Effector memory CD4-positive, alpha-beta T cell (primary cell): Measurements from ENCODE around the gene CD200.

Experiments used
- DNase-seq, 3 donors: peaks; one replicate each; pipeline ENCODE4 v3.0.0-alpha.2; 2020
- H3K27ac ChIP-seq: 2 replicates; pipeline ENCODE4 v1.7.0; 2013; ENCODE audit warnings: mild to moderate bottlenecking, low read length, moderate library complexity; ENCODE audit not compliant: insufficient read depth, poor library complexity, severe bottlenecking
- H3K27me3 ChIP-seq: replicated peaks from 2 replicates; pipeline ENCODE4 v1.7.0; 2013; ENCODE audit warnings: mild to moderate bottlenecking, low read length; ENCODE audit not compliant: insufficient read depth, control insufficient read depth, poor library complexity, severe bottlenecking
- H3K36me3 ChIP-seq: 2 replicates; pipeline ENCODE4 v1.7.0; 2013; ENCODE audit warnings: mild to moderate bottlenecking, low read length, moderate library complexity; ENCODE audit not compliant: control insufficient read depth, insufficient read depth
- H3K4me1 ChIP-seq: 2 replicates; pipeline ENCODE4 v1.7.0; 2013; ENCODE audit warnings: low read length, mild to moderate bottlenecking; ENCODE audit not compliant: control insufficient read depth, insufficient read depth, poor library complexity, severe bottlenecking
- H3K4me3 ChIP-seq: 2 replicates; pipeline ENCODE4 v1.7.0; 2013; ENCODE audit warnings: low read length, low read depth, mild to moderate bottlenecking; ENCODE audit not compliant: insufficient read depth, poor library complexity, severe bottlenecking
- H3K9me3 ChIP-seq: 2 replicates; pipeline ENCODE4 v1.7.0; 2013; ENCODE audit warnings: mild to moderate bottlenecking, low read length, moderate library complexity; ENCODE audit not compliant: control insufficient read depth

CD200 gene

DNA sequence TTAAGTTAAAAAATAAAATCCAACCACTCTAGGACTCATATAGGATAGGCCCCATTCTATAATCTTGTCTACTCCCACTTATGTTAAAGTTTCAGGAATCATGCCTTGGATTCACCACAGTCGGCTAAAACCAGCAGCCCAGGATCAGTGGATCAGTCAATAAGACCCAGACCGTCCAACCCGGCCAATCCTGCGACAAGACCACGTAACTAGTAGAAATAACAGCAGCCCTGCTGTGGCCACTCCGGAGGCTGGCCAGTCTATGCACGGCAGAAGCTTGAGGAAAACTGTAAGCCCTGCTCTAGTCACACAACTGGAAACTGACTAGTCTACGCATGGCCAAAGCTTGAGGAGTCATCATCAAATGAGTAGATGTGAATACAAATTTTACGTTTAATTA lies 26.1 kb upstream of the CD200 start:
- H3K9me3 ChIP-seq = no peaks in the 10 kb centered on the region
- no peaks in the 10 kb centered on the region for H3K36me3 ChIP-seq
- no peak overlapping the region for H3K27ac ChIP-seq
- H3K27me3 ChIP-seq = no peaks in the 10 kb centered on the region
- DNase-seq = no peak
- H3K4me1 ChIP-seq = peaks cover 8% of the 10 kb centered on the region
- no peak overlapping the region for H3K4me3 ChIP-seq

DNA sequence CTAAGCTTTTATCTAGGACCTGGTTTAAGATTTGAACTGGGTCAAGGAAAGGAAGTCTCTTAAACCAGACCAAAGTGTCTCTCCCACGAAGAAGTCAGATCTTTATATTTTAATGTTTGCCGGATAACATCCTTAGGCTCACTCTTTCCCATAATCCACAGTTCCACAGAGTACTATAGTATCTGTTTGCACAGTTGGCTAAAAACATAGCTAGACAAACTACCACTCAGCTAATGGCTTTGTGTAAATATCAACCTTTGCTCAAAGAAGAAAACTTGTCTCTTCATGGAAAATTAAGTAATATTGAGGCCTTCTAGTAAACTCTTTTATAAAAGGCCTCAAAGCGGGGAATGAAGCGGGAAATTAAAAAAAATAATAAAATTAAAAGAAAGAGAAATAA lies 25.4 kb upstream of the CD200 start:
- no peak overlapping the region for H3K4me3 ChIP-seq
- H3K27ac ChIP-seq = no peak overlapping the region
- DNase-seq = no peak
- H3K27me3 ChIP-seq = no peaks in the 10 kb centered on the region
- H3K9me3 ChIP-seq = no peaks in the 10 kb centered on the region
- no peaks in the 10 kb centered on the region for H3K36me3 ChIP-seq
- peaks cover 8% of the 10 kb centered on the region for H3K4me1 ChIP-seq

DNA sequence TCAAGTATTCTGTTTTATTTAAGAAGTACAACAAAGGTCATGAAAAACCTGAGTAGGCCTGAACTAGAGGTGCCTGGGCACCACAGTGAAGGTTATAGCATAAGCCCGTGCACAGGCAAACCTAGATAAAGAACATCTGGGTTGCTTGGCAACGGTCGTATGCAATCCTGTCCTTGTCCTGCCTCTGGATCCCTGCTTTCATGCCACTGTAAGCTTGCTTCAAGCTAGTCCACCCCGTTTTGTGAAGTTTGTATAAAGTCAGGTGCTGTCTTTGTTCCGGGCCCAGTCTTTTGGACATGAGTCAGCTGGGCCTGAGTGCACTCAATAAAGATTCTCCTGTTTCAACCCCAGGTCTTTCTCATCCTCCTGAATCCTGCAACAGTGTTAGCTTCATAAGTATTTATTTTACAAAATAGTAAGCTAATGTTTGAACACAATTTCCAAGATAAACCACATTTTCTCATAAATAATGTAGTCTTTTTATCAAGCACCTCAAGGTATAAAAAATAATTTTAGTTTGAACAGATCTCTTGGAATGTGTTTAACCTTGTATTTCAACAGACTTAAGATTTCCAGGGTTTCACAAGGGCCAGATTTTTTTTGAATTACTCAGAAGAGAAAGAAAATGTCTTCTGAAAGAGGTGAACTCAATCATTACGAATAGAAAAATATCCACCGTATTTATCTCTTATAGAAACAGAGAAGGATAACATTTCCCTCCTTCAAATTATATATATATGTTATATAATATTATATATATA lies 24.6 kb upstream of the CD200 start:
- Histone ChIP-seq H3K36me3 (no peaks in the 10 kb centered on the region), H3K27me3 (no peaks in the 10 kb centered on the region), H3K4me3 (no peak overlapping the region), H3K4me1 (peaks cover 8% of the 10 kb centered on the region), H3K27ac (no peak overlapping the region), H3K9me3 (no peaks in the 10 kb centered on the region)
- DNase-seq = no peak

DNA sequence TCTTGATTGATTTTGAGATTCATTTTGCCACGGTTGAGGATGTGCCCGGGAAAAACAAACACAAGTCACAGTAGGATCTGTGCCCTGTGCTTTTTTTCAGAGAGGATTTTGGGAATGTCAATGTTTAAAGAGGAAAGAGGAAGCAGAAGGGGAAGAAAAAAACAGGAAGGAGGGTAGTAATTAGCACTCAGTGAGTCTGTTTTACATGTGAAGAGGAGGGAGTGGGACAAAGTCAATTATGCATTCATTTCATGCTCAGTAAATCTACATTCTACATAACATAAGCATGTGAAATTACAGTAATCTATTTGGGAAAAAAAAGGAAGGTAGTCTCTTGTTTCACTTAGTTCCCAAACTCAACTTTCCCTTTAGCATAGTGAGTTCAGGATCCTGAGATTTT lies 18.3 kb upstream of the CD200 start:
- Histone ChIP-seq H3K4me1 (no peaks in the 10 kb centered on the region), H3K9me3 (no peaks in the 10 kb centered on the region), H3K4me3 (no peak overlapping the region), H3K27me3 (no peaks in the 10 kb centered on the region), H3K36me3 (no peaks in the 10 kb centered on the region), H3K27ac (no peak overlapping the region)
- no peak for DNase-seq

DNA sequence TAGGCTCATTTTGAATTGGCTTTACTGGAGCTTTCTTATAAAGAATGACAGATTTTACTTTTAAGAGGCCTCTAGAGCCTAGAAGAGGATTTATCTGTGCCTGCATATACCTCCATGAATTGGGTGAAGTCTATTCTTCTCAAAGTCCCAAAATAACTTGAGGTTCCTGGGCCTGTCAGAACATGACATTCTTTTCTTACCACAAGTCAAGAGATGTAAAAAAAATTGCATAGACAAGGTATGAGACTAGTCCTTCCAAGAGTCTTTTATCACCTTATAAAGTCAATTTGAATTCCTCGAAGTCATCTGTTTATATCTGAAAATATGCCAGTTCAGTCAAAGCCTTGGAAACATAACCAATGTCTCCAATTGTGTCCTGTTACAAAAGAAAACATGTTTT lies 17.2 kb upstream of the CD200 start:
- H3K36me3 ChIP-seq = no peaks in the 10 kb centered on the region
- H3K4me3 ChIP-seq = no peak overlapping the region
- no peak overlapping the region for H3K27ac ChIP-seq
- no peak for DNase-seq
- no peaks in the 10 kb centered on the region for H3K9me3 ChIP-seq
- no peaks in the 10 kb centered on the region for H3K27me3 ChIP-seq
- H3K4me1 ChIP-seq = no peaks in the 10 kb centered on the region

DNA sequence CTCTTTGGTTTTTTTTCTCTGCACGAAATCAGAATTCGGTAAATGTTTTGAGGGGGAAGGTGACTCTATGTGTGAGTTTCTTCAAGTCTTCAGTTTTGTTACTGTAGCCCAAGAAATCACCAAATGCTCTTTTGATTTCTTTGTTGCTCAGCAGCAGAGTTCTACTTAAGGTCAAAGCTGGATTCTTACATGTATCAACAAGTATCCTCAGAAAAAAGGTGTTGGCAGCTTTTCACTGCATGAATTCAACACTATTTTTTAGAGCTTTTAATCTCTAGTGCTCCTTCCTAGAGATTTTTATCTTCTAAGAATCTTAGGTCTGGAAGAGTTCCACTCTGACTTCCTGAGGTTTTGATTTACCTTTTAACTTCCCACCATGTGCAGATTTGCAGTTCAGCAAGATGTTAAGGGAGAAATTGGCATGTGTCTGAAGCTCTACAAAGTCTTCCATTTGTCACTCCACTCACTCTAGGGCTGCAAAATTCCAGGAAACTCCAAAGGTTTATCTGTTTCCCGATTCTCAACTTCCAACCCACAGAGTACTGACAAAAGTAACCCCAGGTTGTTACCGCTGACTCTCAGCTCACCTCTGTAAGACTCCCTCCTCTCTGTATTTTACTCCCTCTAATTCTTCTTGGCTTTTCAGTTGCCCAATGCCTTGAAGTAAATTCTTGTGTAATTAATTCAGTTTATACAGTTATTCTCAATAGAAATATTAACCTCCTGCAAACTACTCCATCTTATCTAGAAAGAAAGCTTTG lies 13.3 kb upstream of the CD200 start:
- Histone ChIP-seq H3K4me1 (no peaks in the 10 kb centered on the region), H3K36me3 (no peaks in the 10 kb centered on the region), H3K27ac (no peak overlapping the region), H3K27me3 (no peaks in the 10 kb centered on the region), H3K4me3 (no peak overlapping the region), H3K9me3 (no peaks in the 10 kb centered on the region)
- DNase-seq = no peak

DNA sequence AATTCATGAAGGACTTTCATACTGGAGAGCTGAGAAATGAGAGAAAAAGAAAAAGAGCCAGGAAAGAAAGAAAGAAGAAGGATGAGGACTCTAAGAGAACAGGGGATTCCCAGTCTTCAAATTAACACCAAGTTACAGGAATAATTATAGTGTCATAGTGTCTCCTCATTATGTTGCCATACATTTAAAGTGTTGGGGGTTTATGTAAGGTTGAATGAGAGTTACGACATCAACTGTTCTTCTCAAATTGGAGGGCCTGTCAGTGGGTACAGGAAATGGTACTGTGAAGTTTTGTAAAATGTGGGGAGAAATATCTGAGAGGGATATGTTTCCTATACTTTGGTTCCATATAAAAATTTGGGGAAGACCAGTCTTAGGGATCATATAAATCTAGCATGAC lies 12.3 kb upstream of the CD200 start:
- Histone ChIP-seq H3K4me3 (no peak overlapping the region), H3K4me1 (no peaks in the 10 kb centered on the region), H3K36me3 (no peaks in the 10 kb centered on the region), H3K27me3 (no peaks in the 10 kb centered on the region), H3K9me3 (no peaks in the 10 kb centered on the region), H3K27ac (no peak overlapping the region)
- DNase-seq = no peak

DNA sequence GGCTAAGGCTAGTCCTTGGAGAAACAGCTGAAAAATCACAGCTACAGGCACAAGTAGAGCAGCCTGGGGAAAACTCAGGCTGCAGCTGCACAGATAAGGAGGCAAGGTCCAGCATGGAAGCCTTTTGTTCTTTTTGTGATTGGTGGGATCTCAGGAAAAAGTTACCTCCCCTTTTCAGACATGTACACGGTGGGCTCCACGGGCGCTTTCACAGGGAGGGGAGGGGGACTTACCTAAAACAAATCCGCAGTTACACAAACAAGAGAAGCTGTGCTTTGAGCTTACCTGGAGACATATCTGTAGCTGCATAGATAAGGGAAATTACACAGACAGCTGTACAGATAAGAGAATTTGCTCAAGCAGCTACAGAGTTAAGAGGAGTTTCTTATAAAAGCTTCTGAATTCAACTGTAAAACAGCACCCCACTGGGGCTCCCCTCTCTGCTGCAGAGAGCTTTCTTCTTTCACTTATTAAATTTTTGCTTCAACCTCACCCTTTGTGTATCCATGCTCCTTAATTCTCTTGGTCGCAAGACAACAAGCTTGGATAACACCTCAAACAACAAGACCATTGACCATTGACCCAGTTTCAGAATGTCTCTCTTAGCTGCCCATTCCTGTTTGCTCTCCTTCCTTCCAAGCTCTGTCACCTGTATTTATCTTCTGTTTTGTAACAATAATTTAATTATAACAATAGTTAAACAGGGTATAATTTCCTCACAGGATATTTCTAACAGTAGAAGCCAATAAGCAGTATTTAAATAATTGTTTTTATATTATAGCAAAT lies 10.9 kb upstream of the CD200 start:
- no peaks in the 10 kb centered on the region for H3K9me3 ChIP-seq
- H3K36me3 ChIP-seq = no peaks in the 10 kb centered on the region
- H3K27me3 ChIP-seq = no peaks in the 10 kb centered on the region
- H3K27ac ChIP-seq = no peak overlapping the region
- no peak overlapping the region for H3K4me3 ChIP-seq
- no peak for DNase-seq
- H3K4me1 ChIP-seq = no peaks in the 10 kb centered on the region

DNA sequence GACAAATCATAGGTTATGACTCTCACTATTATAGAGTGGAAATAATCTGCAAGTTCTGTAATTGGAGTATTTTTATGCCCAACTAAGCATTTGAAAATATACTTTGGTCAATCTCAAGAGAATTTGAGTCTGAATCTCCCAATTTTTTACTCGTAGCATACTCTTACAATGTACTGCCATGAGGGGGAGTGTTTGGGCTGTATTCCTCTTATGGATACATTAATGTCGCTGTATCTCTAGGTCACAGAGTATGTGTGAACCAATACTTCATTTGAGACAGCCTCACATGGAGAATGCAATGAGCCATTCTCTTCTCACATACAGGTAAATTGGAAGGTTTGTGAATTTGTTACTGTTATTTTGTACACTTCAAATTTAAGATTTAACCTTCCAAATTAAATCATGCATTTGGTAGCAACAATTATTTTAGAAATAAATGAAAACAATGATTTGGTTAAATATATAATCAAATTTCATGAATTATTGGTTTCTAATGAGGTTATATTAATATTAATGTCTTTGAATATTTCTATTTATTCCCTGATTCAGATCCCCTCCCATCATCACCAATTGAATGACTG lies 5.5 kb upstream of the CD200 start:
- no peaks in the 10 kb centered on the region for H3K4me1 ChIP-seq
- H3K27me3 ChIP-seq = no peaks in the 10 kb centered on the region
- no peaks in the 10 kb centered on the region for H3K36me3 ChIP-seq
- no peaks in the 10 kb centered on the region for H3K9me3 ChIP-seq
- H3K4me3 ChIP-seq = no peak overlapping the region
- H3K27ac ChIP-seq = no peak overlapping the region
- DNase-seq = peak in 1 of 3 donors; percentile 9
